Uterus (tissue), 4 donors: Measurements from ENCODE around the gene SNX5. TPM values are rescaled to one million over a fixed set of nuclear protein-coding genes. Genes with fewer than 3 reads are reported as not detected.

Experiments used
- DNase-seq, 2 donors: peaks; one replicate each; pipeline ENCODE4 v3.0.0-alpha.2; 2019 to 2020
- H3K27ac ChIP-seq, 2 donors: fragments of 200-600 bp; sonication (generic); 1 replicate in 1 of 2; 2 replicates in 1 of 2; pipeline ENCODE4 v1.5.1; 2016 to 2018
- H3K27me3 ChIP-seq, 2 donors: fragments of 200-600 bp; sonication (generic); one replicate each; pipeline ENCODE4 v1.5.1; 2018 to 2019; ENCODE audit warnings: control low read depth in 1 of 2
- H3K36me3 ChIP-seq, 2 donors: fragments of 200-600 bp; sonication (generic); one replicate each; pipeline ENCODE4 v1.5.1; 2019; ENCODE audit warnings: control low read depth in 1 of 2
- H3K4me1 ChIP-seq, 2 donors: fragments of 200-600 bp; sonication (generic); one replicate each; pipeline ENCODE4 v1.5.1; 2018 to 2019; ENCODE audit warnings: control low read depth in 1 of 2
- H3K4me3 ChIP-seq, 2 donors: fragments of 200-600 bp; sonication (generic); 1 replicate in 1 of 2; 2 replicates in 1 of 2; pipeline ENCODE4 v1.5.1; 2018 to 2019; ENCODE audit warnings: mild to moderate bottlenecking in 1 of 2
- H3K9me3 ChIP-seq, 2 donors: fragments of 200-600 bp; sonication (generic); one replicate each; pipeline ENCODE4 v1.5.1; 2019; ENCODE audit warnings: control low read depth in 1 of 2
- POLR2A ChIP-seq, 2 donors: fragments of 450-650 bp; IDR thresholded peaks; one replicate each; pipeline ENCODE4 v1.6.1; 2016; ENCODE audit warnings: antibody characterized with exemption in 2 of 2, mild to moderate bottlenecking in 1 of 2, moderate library complexity in 1 of 2
- intact Hi-C: fragments of 100-400 bp; cut with DNase I; formaldehyde crosslinking; loops from one replicate; pipeline ENCODE4 v1.15.1; 2023; ENCODE audit warnings: low total_unique reads
- total RNA-seq, 4 donors: library from RNA; depleted of rRNA in 3 of 4; stranded (reverse); fragments of >200 nt in 3 of 4; gene quantifications; one replicate each; pipeline versions ENCODE4 v1.1.0 to v1.2.4, GENCODE V29; 2014 to 2023
- TF ChIP-seq, protein P1 (sequence below), 4 experiments: fragments of 200-600 bp in 2 of 4; fragments of 450-650 bp in 2 of 4; sonication (generic) in 2 of 4; IDR thresholded peaks; one replicate each; pipeline ENCODE4 v1.5.1; 2016 to 2019; ENCODE audit warnings: antibody characterized with exemption in 4 of 4, mild to moderate bottlenecking in 2 of 4, moderate library complexity in 1 of 4
- donor health status: DM: yes; HTN: yes; CAD: no.

SNX5 gene
- total RNA-seq, 4 donors from 2014 or later, result 71.2 to 207 (median 110) TPM

DNA sequence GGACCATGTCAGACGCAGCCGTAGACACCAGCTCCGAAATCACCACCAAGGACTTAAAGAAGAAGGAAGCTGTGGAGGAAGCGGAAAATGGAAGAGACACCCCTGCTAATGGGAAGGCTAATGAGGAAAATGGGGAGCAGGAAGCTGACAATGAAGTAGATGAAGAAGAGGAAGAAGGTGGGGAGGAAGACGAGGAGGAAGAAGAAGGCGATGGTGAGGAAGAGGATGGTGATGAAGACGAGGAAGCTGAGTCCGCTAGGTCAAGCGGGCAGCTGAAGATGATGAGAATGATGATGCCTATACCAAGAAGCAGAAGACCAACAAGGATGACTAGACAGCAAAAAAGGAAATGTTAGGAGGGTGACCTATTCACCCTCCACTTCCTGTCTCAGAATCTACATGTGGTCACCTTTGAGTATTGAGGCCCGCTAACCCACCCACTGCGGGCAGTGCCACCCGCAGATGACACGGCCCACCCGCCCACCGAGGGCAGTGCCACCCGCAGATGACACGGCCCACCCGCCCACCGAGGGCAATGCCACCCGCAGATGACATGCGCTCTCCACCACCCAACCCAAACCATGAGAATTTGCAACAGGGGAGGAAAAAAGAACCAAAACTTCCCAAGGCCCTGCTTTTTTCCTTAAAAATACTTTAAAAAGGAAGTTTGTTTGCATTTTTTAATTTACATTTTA lies 43.5 kb upstream of the SNX5 start:
- H3K27me3 ChIP-seq, result no peaks in the 10 kb centered on the region
- H3K9me3 ChIP-seq, result no peaks in the 10 kb centered on the region
- intact Hi-C loops, result no loop called here
- H3K4me3 ChIP-seq, result no peak overlapping the region
- no peak overlapping the region for H3K27ac ChIP-seq
- TF ChIP-seq POLR2A (IDR thresholded peaks at IDR 0.05), result no peak
- TF ChIP-seq, protein P1, sequence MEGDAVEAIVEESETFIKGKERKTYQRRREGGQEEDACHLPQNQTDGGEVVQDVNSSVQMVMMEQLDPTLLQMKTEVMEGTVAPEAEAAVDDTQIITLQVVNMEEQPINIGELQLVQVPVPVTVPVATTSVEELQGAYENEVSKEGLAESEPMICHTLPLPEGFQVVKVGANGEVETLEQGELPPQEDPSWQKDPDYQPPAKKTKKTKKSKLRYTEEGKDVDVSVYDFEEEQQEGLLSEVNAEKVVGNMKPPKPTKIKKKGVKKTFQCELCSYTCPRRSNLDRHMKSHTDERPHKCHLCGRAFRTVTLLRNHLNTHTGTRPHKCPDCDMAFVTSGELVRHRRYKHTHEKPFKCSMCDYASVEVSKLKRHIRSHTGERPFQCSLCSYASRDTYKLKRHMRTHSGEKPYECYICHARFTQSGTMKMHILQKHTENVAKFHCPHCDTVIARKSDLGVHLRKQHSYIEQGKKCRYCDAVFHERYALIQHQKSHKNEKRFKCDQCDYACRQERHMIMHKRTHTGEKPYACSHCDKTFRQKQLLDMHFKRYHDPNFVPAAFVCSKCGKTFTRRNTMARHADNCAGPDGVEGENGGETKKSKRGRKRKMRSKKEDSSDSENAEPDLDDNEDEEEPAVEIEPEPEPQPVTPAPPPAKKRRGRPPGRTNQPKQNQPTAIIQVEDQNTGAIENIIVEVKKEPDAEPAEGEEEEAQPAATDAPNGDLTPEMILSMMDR (IDR thresholded peaks at IDR 0.05), result no peak
- H3K36me3 ChIP-seq, result no peaks in the 10 kb centered on the region
- DNase-seq, result no peak
- no peaks in the 10 kb centered on the region for H3K4me1 ChIP-seq

DNA sequence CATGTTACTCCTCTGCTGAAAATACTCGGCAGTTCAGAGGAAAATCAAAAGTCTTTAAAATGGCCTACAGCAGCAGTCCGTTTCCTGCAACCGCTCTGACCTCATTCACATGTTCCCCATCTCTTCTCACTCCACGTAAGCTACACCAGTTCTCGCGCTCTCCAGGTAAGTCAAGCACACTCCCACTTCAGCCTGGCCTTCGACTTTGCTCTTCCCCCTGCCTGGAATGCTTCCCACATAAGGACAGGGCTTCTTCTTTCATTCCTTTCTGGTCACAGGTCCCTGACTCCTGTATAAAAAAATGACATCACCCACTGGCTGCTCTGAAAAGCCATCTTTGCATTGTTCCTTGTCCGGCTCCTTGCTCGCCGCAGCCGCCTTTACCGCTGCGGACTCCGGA lies 42.9 kb upstream of the SNX5 start:
- Histone ChIP-seq H3K27ac (no peak overlapping the region), H3K27me3 (no peaks in the 10 kb centered on the region), H3K4me3 (no peak overlapping the region), H3K9me3 (no peaks in the 10 kb centered on the region), H3K4me1 (no peaks in the 10 kb centered on the region), H3K36me3 (no peaks in the 10 kb centered on the region)
- intact Hi-C loops, result no loop called here
- no peak for DNase-seq
- TF ChIP-seq POLR2A (IDR thresholded peaks at IDR 0.05), result no peak
- TF ChIP-seq, protein P1 (IDR thresholded peaks at IDR 0.05), result no peak

DNA sequence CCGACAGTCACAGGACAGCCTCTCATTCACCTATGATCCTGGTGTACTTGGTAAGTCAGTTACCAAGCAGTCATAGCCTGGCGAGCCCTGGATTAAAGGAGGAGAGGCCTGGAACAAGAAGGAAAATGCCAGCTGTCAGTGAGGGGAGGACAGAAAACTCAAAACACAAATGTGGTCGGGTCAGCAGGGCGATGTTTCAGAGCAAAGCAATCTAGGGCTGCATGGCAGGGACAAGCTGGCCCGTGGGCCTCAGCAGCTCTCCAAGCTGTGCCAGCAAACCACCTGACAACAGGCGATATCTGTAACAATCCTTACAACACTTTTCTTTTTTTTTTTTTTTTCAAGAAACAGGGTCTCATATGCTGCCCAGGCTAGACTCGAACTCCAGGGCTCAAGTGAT lies 40.5 kb upstream of the SNX5 start:
- intact Hi-C loops, result no loop called here
- Histone ChIP-seq H3K4me3 (no peak overlapping the region), H3K4me1 (no peaks in the 10 kb centered on the region)

DNA sequence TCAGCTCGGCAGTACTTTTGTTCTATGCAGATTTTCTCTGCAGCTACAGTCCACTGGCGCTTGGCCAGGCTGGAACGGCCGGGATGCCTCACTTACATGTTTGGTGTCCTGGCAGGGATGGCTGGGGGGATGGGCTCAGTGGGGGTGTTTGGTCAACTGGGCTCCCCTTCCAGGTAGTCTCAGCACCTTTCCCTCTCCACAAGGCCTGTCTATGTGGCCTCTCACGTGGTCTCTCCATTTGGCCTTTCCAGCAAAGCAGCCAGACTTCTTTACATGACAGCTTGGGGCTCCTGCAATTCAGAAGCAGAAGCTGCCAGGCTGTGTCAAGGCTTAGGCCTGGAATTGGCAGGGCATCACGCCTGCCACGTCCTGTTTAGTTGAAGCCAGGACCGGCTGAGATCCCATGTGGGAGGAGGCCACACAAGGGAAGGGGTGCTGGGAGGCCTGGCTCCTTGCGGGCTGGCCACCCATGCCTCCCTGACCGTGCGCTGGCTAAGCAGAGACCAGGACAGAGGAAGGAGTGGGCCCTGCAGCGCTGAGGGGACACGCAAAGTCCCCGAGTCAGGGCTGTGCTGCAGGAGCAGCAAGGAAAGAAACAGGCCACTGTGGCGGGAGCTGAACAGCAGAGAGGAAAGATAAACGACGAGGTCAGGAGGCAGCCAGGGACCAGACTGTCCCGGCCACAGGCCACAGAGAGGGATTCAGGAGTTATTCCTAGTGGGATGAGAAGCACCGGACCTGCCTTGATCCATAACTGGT lies 39.1 kb upstream of the SNX5 start:
- TF ChIP-seq, protein P1 (IDR thresholded peaks at IDR 0.05), result no peak
- no peak for TF ChIP-seq POLR2A (IDR thresholded peaks at IDR 0.05)
- no peaks in the 10 kb centered on the region for H3K4me1 ChIP-seq
- H3K36me3 ChIP-seq, result no peaks in the 10 kb centered on the region
- intact Hi-C loops, result no loop called here
- H3K4me3 ChIP-seq, result no peak overlapping the region
- no peaks in the 10 kb centered on the region for H3K9me3 ChIP-seq
- H3K27ac ChIP-seq, result no peak overlapping the region
- H3K27me3 ChIP-seq, result no peaks in the 10 kb centered on the region
- DNase-seq, result peak in 1 of 2 donors; percentile 24

More for the DNA sequence above, 40.5 kb upstream of the SNX5 start:
- TF ChIP-seq, protein P1 (IDR thresholded peaks at IDR 0.05), result no peak
- TF ChIP-seq POLR2A (IDR thresholded peaks at IDR 0.05), result no peak
- H3K27ac ChIP-seq, result no peak overlapping the region
- H3K36me3 ChIP-seq, result no peaks in the 10 kb centered on the region
- no peaks in the 10 kb centered on the region for H3K9me3 ChIP-seq
- no peaks in the 10 kb centered on the region for H3K27me3 ChIP-seq
- DNase-seq, result no peak

DNA sequence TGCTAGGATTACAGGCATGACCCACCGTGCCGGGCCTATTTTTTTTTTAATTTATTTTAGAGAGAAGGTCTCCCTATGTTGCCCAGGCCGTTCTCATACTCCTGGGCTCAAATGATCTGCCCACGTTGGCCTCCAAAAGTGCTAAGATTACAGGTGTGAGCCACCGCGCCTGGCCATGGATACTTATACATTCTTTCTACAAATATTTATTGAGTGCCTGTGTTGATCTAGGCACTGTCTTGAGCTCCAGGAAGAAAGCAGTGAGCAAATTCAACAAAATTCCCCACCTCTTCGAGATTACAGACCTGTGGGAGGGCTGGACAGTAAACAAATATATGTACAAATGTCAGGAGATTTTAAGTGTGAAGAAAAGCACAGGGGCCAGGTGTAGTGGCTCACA lies 38.1 kb upstream of the SNX5 start:
- Histone ChIP-seq H3K4me3 (no peak overlapping the region), H3K9me3 (no peaks in the 10 kb centered on the region), H3K36me3 (no peaks in the 10 kb centered on the region), H3K4me1 (no peaks in the 10 kb centered on the region), H3K27ac (no peak overlapping the region), H3K27me3 (no peaks in the 10 kb centered on the region)
- DNase-seq, result no peak
- TF ChIP-seq, protein P1 (IDR thresholded peaks at IDR 0.05), result no peak
- TF ChIP-seq POLR2A (IDR thresholded peaks at IDR 0.05), result no peak
- intact Hi-C loops, result no loop called here
